ENCODE results near the gene CASKIN2. TPM values are rescaled to one million over a fixed set of nuclear protein-coding genes. Genes with fewer than 3 reads are reported as not detected.

CASKIN2 gene
- total and polyA plus RNA-seq, 10 of the 15 experiments (the other 5 are each of a cell fraction or from before 2014, with no cell fraction given), result 0.02 to 2.7 (median 0.44) TPM; not detected in 1

DNA sequence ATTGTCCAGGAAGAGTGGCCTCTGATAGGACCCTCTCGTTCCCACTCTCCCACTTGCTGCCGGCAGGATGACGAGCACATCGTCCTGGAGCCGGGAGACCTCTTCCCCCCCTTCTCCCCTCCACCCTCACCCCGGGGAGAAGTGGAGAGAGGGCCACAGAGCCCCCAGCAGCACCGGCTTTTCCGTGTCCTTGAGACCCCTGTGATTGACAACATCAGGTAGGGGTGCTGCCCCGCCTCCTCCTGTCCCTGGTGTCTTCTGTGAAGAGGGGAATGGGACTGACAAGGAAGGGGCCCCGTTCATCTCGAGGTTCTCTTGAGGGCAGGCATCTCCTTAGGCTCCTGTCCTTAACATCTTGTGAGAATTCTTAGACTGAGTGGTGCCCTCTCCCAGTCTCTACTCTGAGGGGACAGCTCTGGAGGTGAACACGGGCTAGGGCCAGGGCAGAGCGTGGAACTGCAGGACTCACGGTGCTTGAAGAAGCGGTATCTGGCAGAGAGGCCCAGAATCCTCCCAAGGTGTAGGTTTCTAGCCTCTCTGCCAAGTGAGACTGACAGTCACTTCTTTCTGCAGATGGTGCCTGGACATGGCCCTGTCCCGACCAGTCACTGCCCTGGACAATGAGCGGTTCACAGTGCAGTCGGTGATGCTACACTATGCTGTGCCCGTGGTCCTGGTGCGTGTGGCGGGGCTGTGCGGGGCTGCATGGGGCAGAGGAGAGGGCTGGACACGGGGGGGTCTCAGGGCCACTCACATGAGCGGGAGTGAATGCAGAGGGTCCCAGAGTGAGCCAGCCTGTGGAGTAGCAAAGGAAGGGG lies 26.4 kb downstream of the CASKIN2 start:
- H3K27me3 ChIP-seq (replicated peaks in 1 of 2; ENCODE audit: control insufficient read depth in 2 of 2, insufficient read depth in 2 of 2, low read length in 1 of 2), result no peaks in the 10 kb centered on the region
- no peak for ATAC-seq
- FAIRE-seq, result no peak
- no peaks in the 10 kb centered on the region for H4K20me1 ChIP-seq (ENCODE audit: control insufficient read depth, insufficient read depth)
- TF ChIP-seq, protein P1, sequence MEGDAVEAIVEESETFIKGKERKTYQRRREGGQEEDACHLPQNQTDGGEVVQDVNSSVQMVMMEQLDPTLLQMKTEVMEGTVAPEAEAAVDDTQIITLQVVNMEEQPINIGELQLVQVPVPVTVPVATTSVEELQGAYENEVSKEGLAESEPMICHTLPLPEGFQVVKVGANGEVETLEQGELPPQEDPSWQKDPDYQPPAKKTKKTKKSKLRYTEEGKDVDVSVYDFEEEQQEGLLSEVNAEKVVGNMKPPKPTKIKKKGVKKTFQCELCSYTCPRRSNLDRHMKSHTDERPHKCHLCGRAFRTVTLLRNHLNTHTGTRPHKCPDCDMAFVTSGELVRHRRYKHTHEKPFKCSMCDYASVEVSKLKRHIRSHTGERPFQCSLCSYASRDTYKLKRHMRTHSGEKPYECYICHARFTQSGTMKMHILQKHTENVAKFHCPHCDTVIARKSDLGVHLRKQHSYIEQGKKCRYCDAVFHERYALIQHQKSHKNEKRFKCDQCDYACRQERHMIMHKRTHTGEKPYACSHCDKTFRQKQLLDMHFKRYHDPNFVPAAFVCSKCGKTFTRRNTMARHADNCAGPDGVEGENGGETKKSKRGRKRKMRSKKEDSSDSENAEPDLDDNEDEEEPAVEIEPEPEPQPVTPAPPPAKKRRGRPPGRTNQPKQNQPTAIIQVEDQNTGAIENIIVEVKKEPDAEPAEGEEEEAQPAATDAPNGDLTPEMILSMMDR (IDR thresholded peaks at IDR 0.05 in 2 of 3, conservative IDR thresholded peaks at IDR 0.05 in 1 of 3; ENCODE audit: control insufficient read depth in 2 of 3, extremely low read depth in 1 of 3, insufficient read depth in 1 of 3, low read depth in 3 of 3, low read length in 3 of 3), result no peak
- no peak for TF ChIP-seq TBL1XR1 (IDR thresholded peaks at IDR 0.05; ENCODE audit: low read depth, low read length)
- TF ChIP-seq, protein P2, sequence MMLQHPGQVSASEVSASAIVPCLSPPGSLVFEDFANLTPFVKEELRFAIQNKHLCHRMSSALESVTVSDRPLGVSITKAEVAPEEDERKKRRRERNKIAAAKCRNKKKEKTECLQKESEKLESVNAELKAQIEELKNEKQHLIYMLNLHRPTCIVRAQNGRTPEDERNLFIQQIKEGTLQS (IDR thresholded peaks at IDR 0.05; ENCODE audit: borderline replicate concordance, extremely low read depth, low read depth, low read length), result no peak
- H2AFZ ChIP-seq (ENCODE audit: control insufficient read depth, low read depth, low read length), result no peak overlapping the region
- DNase-seq (ENCODE audit: low read depth, low spot score), result no peak
- ChIA-PET POLR2A (no interaction called here), CTCF (interaction anchor here (1.4 to 2.2 kb wide), 2 partner anchors 10 to 35 kb away, joined by 4 to 6 read pairs; no protein-coding TSS in a partner anchor), SMC1A (ENCODE audit: uncharacterized antibody, unreplicated experiment) (interaction anchor here (0.9 kb wide), 1 partner anchor 35 kb away, joined by 3 read pairs; no protein-coding TSS in a partner anchor), RAD21 (ENCODE audit: unreplicated experiment) (no interaction called here)
- peaks cover 13% of the 10 kb centered on the region for H3K4me1 ChIP-seq (ENCODE audit: control insufficient read depth, insufficient read depth, low read length)
- H3K36me3 ChIP-seq (ENCODE audit: control insufficient read depth in 2 of 2, insufficient read depth in 2 of 2, low read length in 1 of 2), result peaks cover 0 to 4% of the 10 kb centered on the region in 2 experiments; a peak in 3 of 4 replicates
- BruUV-seq (replicated peaks), result no TSS peak
- no peak overlapping the region for H3K4me2 ChIP-seq (ENCODE audit: control insufficient read depth, insufficient read depth)
- in situ Hi-C loops (cut with MboI) (no loop called here), intact Hi-C loops (cut with micrococcal nuclease; ENCODE audit: unreplicated experiment) (no loop called here)
- 88% methylated on average over 22 of the region's 24 CpGs for WGBS (ENCODE audit: insufficient coverage, insufficient replicate concordance, low lambda C conversion rate, missing lambda C conversion rate)
- H3K9me3 ChIP-seq (replicated peaks; ENCODE audit: control insufficient read depth, insufficient read depth, low read length), result no peaks in the 10 kb centered on the region
- H3K27ac ChIP-seq (ENCODE audit: control insufficient read depth, insufficient read depth), result no peak overlapping the region
- no peak overlapping the region for H3K4me3 ChIP-seq
- no peak overlapping the region for H3K9ac ChIP-seq (ENCODE audit: control insufficient read depth, insufficient read depth, low read length)
- no peaks in the 10 kb centered on the region for H3K79me2 ChIP-seq (ENCODE audit: control insufficient read depth, insufficient read depth, low read length)

All from GM12878 (cell line).